Common myeloid progenitor, CD34-positive (primary cell): Measurements from ENCODE around the gene STN1.
A peak's percentile ranks its signal among the peaks of the same experiment; 100 is the strongest.

Experiments used
- CTCF ChIA-PET: fragments of 350-600 bp; sonication (Branson Sonifier 250); formaldehyde crosslinking; loops from one replicate; lab custom pipeline; 2021; ENCODE audit warnings: antibody characterized with exemption; lab: Charles Lee
- POLR2A ChIA-PET: fragments of 350-600 bp; sonication (Branson Sonifier 250); formaldehyde crosslinking; loops from one replicate; lab custom pipeline; 2021; ENCODE audit warnings: antibody characterized with exemption; lab: Charles Lee
- DNase-seq, 3 donors: peaks; one replicate each; pipeline versions ENCODE4 v3.0.0 to v3.0.0-alpha.2; 2013
- H3K27ac ChIP-seq, 2 experiments: 1 replicate in 1 of 2; 2 replicates in 1 of 2; pipeline ENCODE4 v1.7.0; 2013; ENCODE audit warnings: inconsistent platforms in 2 of 2, low read length in 2 of 2, mild to moderate bottlenecking in 2 of 2, low read depth in 1 of 2, moderate library complexity in 1 of 2; ENCODE audit not compliant: severe bottlenecking in 2 of 2, insufficient read depth in 1 of 2, poor library complexity in 1 of 2
- H3K27me3 ChIP-seq, 5 experiments: replicated peaks in 2 of 5; 1 replicate in 3 of 5; 2 replicates in 2 of 5; pipeline versions ENCODE4 v1.6.1 to v1.7.0; 2013; ENCODE audit warnings: low read length in 4 of 5, mild to moderate bottlenecking in 2 of 5, moderate library complexity in 2 of 5, inconsistent platforms in 1 of 5; ENCODE audit not compliant: insufficient read depth in 5 of 5, control insufficient read depth in 4 of 5
- H3K36me3 ChIP-seq, 4 experiments: 1 replicate in 2 of 4; 2 replicates in 2 of 4; pipeline versions ENCODE4 v1.6.1 to v1.7.0; 2013; ENCODE audit warnings: low read length in 3 of 4, control low read depth in 1 of 4, mild to moderate bottlenecking in 1 of 4; ENCODE audit not compliant: control insufficient read depth in 4 of 4, insufficient read depth in 4 of 4
- H3K4me1 ChIP-seq, 4 experiments: 1 replicate in 3 of 4; 2 replicates in 1 of 4; pipeline versions ENCODE4 v1.6.1 to v1.7.1; 2013; ENCODE audit warnings: low read length in 3 of 4, mild to moderate bottlenecking in 3 of 4, control low read depth in 1 of 4, inconsistent platforms in 1 of 4, moderate library complexity in 1 of 4; ENCODE audit not compliant: control insufficient read depth in 4 of 4, insufficient read depth in 4 of 4; ENCODE audit errors: control extremely low read depth in 1 of 4
- H3K4me3 ChIP-seq, 7 experiments: 1 replicate in 4 of 7; 2 replicates in 3 of 7; pipeline versions ENCODE4 v1.5.1 to v1.7.0; 2013; ENCODE audit warnings: mild to moderate bottlenecking in 7 of 7, low read length in 6 of 7, moderate library complexity in 6 of 7, inconsistent platforms in 2 of 7, low read depth in 2 of 7, control low read depth in 1 of 7; ENCODE audit not compliant: insufficient read depth in 4 of 7, control insufficient read depth in 1 of 7; ENCODE audit errors: extremely low read depth in 1 of 7
- H3K9me3 ChIP-seq, 5 experiments: 1 replicate in 4 of 5; 2 replicates in 1 of 5; pipeline versions ENCODE4 v1.6.1 to v1.7.1; 2013; ENCODE audit warnings: low read length in 4 of 5, mild to moderate bottlenecking in 2 of 5, inconsistent platforms in 1 of 5, low read depth in 1 of 5, moderate library complexity in 1 of 5; ENCODE audit not compliant: control insufficient read depth in 4 of 5, insufficient read depth in 2 of 5; ENCODE audit errors: control extremely low read depth in 1 of 5
- WGBS: methylation state at CpG from one replicate; pipeline ENCODE4 v1.1.5; 2013; ENCODE audit not compliant: insufficient coverage; 5-methylcytosine and 5-hydroxymethylcytosine counted together

The STN1 gene

DNA sequence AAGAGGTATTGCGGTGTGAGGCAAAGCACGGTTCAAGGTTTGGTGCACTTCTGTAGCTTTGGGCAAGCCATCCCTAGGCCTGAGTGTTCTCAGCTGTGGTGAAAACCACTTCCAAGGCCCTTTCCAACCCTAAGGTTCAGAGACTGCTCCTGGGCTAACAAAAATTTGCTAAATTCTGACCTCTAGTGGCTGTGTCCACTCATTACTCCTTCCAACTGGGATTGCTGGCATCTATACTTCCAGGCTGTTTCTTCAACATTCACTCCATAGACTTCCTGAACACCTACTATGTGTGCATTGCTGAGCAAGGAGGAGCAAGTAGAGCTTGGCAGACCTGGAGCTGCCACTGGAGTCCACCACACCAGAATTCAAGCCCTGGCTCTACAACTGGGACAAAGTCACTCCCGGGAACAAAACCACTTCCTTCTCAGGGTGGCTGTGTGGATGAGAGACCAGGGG, 33.3 kb downstream of the STN1 start:
- Histone ChIP-seq H3K36me3 (peaks cover 33 to 86% (median 54%) of the 10 kb centered on the region in 4 experiments), H3K4me3 (no peak overlapping the region), H3K27ac (no peak overlapping the region), H3K4me1 (no peaks in the 10 kb centered on the region), H3K27me3 (no peaks in the 10 kb centered on the region), H3K9me3 (no peaks in the 10 kb centered on the region)
- peak; percentile 35 to 57 (median 36) for DNase-seq
- ChIA-PET POLR2A (no interaction called here), CTCF (interaction anchor here (0.7 to 5.5 kb wide), 15 partner anchors 9 to 280 kb away, joined by 3 to 75 read pairs (median 6); no protein-coding TSS in a partner anchor)
- 75% methylated on average over 3 of the region's 3 CpGs for WGBS

DNA sequence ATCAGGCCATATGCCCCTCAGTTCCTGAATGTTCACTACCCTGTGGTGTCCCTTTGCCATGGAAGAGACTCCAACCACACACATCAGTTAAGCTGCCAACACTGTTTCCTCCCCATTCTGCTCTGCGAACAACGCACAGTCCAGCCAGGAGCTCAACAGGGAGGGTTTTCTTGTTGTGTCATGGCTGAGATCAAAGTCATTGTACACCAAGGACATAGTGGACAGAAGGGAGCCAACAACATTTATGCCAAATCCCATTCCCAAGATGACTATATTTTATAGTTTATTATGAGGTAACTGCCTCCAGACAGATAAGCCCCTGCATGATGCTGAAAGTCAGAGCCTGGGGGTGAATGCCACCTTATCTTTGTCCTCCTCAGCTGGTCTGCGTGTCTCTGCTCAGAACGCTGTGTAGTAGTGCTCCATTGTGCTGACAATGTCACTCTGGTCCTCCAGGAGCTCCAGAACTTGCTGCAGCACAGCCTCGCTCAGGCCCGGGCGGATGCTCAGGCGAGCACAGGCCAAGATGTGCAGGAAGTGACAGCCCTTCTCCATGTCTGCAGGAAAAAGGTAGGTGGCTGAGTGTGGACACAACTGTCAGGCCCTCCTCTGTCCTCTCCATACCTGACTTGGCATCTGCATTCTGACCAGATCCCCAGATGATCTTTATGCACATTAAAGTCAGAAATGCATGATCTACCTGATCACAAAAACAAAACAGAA, 35.5 kb downstream of the STN1 start:
- no peaks in the 10 kb centered on the region for H3K9me3 ChIP-seq
- H3K4me1 ChIP-seq = no peaks in the 10 kb centered on the region
- DNase-seq = no peak
- POLR2A ChIA-PET = no interaction called here
- H3K27me3 ChIP-seq = no peaks in the 10 kb centered on the region
- peaks cover 29 to 95% (median 54%) of the 10 kb centered on the region in 4 experiments for H3K36me3 ChIP-seq
- CTCF ChIA-PET = interaction anchor here (0.6 to 1.3 kb wide), 3 partner anchors 13 to 171 kb away, joined by 3 to 4 read pairs (median 3); no protein-coding TSS in a partner anchor
- no peak overlapping the region for H3K4me3 ChIP-seq
- WGBS = 96% methylated on average over 6 of the region's 8 CpGs
- H3K27ac ChIP-seq = no peak overlapping the region

- WGBS = over 99% methylated on average over 13 of the region's 15 CpGs
- ChIA-PET CTCF (interaction anchor here (0.6 to 2.2 kb wide), 5 partner anchors 13 to 171 kb away, joined by 3 to 9 read pairs (median 3); no protein-coding TSS in a partner anchor), POLR2A (no interaction called here)
- no peaks in the 10 kb centered on the region for H3K27me3 ChIP-seq
- H3K27ac ChIP-seq = no peak overlapping the region
- H3K9me3 ChIP-seq = no peaks in the 10 kb centered on the region
- H3K4me3 ChIP-seq = no peak overlapping the region
- H3K36me3 ChIP-seq = peaks cover 21 to 87% (median 50%) of the 10 kb centered on the region in 4 experiments
- no peak for DNase-seq
- no peaks in the 10 kb centered on the region for H3K4me1 ChIP-seq
Observed at GRCh38 chr10:103881416-103882284, 36.3 kb downstream of the STN1 start.

DNA sequence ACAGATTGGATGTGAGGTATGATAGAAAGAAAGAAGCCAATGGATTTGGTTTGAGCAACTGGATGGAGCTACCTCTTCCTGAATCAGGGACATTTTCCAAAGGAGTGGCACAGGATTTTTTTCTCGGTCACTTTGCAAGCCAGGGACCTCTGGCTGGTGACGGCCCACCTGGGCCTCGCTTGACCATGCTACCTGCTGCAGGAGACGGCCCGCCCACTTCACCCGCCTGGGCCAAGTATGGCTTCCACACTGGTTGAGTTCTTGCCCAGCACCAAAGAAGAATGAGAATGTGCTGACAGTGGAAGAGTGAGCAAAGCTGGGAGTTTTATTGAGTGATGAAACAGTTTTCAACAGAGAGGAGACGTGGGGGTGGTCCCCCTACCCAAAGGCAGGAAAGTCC, 38.2 kb downstream of the STN1 start:
- ChIA-PET CTCF (interaction anchor here (2.2 kb wide), 2 partner anchors 8 to 167 kb away, joined by 9 to 11 read pairs; no protein-coding TSS in a partner anchor), POLR2A (no interaction called here)
- Histone ChIP-seq H3K27me3 (no peaks in the 10 kb centered on the region), H3K4me3 (no peak overlapping the region), H3K36me3 (peaks cover 21 to 69% (median 39%) of the 10 kb centered on the region in 4 experiments), H3K9me3 (no peaks in the 10 kb centered on the region), H3K4me1 (no peaks in the 10 kb centered on the region), H3K27ac (no peak overlapping the region)
- WGBS = 98% methylated on average over 7 of the region's 7 CpGs
- DNase-seq = no peak

DNA sequence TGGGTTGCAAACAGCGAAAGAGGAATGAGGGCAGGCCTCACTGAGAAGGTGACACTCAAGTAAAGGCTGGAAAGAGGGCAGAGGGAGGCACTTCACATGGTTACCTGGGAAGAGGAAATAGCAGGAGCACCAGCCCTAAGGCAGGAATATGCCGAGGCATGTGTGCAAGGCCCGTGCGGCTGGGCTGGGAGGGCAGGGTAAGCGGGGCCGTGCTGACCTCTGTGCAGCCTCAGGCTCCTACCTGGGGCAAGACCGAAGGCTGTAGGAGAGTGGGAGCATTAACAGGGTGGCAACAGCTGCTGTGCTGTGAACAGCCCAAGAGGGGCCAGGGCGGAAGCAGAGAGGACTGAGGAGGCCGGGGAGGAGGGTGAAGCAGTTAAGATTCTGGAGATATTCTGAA, 38.6 kb downstream of the STN1 start:
- ChIA-PET CTCF (interaction anchor here (2.2 kb wide), 2 partner anchors 8 to 167 kb away, joined by 9 to 11 read pairs; no protein-coding TSS in a partner anchor), POLR2A (no interaction called here)
- no peak overlapping the region for H3K27ac ChIP-seq
- H3K4me1 ChIP-seq = no peaks in the 10 kb centered on the region
- H3K36me3 ChIP-seq = peaks cover 18 to 64% (median 39%) of the 10 kb centered on the region in 4 experiments
- no peaks in the 10 kb centered on the region for H3K27me3 ChIP-seq
- no peak overlapping the region for H3K4me3 ChIP-seq
- no peak for DNase-seq
- no peaks in the 10 kb centered on the region for H3K9me3 ChIP-seq
- 87% methylated on average over 9 of the region's 9 CpGs for WGBS

GRCh38 chr10:103877861-103878260, 40.1 kb downstream of the STN1 start:
- no peaks in the 10 kb centered on the region for H3K4me1 ChIP-seq
- no peaks in the 10 kb centered on the region for H3K9me3 ChIP-seq
- WGBS = 100% methylated on average over 1 of the region's 1 CpG
- no peaks in the 10 kb centered on the region for H3K27me3 ChIP-seq
- POLR2A ChIA-PET = no interaction called here
- no peak overlapping the region for H3K27ac ChIP-seq
- H3K36me3 ChIP-seq = peaks cover 15 to 57% (median 38%) of the 10 kb centered on the region in 4 experiments
- no peak for DNase-seq
- CTCF ChIA-PET = interaction anchor here (0.7 to 2.2 kb wide), 3 partner anchors 10 to 21 kb away, joined by 3 to 11 read pairs (median 3); no protein-coding TSS in a partner anchor
- H3K4me3 ChIP-seq = no peak overlapping the region
